HL-60 (cell line): ENCODE results near the gene MEX3A.

Experiments used
- POLR2AphosphoS5 ChIP-seq: IDR thresholded peaks from 2 replicates; pipeline ENCODE4 v1.6.1; 2012; ENCODE audit warnings: low read depth
- TF ChIP-seq, protein P1 (sequence below): IDR thresholded peaks from one replicate; pipeline ENCODE4 v1.5.1; 2011; ENCODE audit warnings: low read length, control low read depth, inconsistent platforms; ENCODE audit not compliant: insufficient read depth

DNA sequence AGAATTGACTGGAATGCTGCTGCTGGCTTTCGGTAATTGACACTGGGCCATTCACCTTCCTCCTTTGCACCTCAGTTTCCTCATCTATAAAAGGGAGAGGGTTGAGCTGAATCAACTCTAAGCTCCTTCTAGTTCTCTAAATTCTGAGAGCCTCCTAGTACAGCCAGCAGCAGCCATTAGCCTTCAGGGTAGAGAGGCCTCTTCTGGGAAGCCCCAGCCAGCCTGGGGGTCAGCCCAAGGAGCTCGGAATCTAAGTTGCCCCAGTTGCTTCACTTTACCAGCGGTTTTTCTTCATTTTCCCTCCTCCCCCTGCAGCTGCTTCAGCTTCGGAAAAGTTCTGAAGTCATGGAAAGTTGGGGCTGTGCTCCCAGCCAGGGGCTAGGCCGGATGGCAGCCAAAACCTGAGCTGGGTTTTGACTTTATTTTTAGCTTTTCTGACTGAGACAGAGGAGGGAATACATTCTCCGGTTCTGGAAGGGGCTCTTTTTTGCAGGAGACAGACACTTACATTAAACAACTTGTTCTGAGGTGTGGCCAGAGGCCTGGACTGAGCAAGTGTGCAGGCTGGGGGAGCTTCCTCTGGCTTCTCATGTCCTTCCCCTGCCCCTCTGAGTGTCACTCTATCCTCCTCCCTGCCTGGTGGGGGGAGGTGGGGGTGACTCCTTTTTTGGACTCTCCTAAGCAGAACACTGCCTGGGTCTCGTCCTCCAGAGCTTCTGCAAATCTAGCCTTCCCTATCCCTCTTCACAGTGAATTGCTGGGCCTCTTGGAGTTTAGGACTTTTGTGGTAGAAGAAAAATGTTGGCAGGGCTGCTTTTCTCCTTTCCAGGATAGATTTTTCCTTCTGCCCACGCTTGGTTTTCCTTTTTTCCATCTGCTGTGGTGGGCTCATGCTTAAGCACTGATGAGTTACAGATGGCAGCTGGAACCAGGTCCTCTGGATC is 46.7 kb upstream of the MEX3A start:
- TF ChIP-seq, protein P1, sequence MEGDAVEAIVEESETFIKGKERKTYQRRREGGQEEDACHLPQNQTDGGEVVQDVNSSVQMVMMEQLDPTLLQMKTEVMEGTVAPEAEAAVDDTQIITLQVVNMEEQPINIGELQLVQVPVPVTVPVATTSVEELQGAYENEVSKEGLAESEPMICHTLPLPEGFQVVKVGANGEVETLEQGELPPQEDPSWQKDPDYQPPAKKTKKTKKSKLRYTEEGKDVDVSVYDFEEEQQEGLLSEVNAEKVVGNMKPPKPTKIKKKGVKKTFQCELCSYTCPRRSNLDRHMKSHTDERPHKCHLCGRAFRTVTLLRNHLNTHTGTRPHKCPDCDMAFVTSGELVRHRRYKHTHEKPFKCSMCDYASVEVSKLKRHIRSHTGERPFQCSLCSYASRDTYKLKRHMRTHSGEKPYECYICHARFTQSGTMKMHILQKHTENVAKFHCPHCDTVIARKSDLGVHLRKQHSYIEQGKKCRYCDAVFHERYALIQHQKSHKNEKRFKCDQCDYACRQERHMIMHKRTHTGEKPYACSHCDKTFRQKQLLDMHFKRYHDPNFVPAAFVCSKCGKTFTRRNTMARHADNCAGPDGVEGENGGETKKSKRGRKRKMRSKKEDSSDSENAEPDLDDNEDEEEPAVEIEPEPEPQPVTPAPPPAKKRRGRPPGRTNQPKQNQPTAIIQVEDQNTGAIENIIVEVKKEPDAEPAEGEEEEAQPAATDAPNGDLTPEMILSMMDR, result no peak
- TF ChIP-seq POLR2AphosphoS5, result peak; percentile 86
